Measurements from ENCODE around the gene ZFX. TPM values are rescaled to one million over a fixed set of nuclear protein-coding genes. Genes with fewer than 3 reads are reported as not detected.

Gene ZFX
- total RNA-seq, 3 donors from 2014 or later, result 36.6 to 66.5 (median 37.9) TPM

DNA sequence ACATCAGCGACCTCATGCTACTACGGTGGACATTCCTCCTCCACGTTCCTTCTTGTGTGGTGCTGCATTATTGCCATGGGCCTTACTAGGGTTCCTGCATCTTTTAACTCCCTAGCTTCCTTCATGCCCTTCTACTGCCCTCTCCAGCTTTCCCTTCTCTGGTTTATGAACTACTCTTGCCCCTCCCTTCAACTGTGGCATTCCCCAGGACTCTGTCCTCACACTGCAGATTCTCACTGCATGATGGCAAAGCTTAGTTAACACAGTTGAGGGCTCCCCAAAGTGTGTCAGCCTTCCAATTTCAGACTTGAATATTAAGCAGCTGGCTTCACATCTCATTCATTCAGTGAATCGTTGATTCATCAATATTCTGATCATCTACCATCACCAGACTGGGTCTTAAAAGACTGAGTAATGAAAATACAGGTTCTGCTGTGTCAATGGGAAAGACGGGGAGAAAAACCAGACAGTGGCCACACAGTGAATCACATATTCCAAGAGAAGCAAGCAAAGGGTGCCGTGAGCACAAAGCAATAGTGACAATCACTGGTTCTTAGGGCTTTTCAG lies 53.0 kb downstream of the ZFX start:
- Mint-ChIP-seq H3K27me3 (ENCODE audit: low read depth) (no peaks in the 10 kb centered on the region), H3K4me3 (no peak overlapping the region), H3K36me3 (ENCODE audit: insufficient read depth) (peaks cover 31% of the 10 kb centered on the region), H3K9me3 (no peaks in the 10 kb centered on the region), H3K4me1 (ENCODE audit: low read depth) (peaks cover 58% of the 10 kb centered on the region)
- DNase-seq, result no peak
- peak; percentile 43 to 58 for ATAC-seq

DNA sequence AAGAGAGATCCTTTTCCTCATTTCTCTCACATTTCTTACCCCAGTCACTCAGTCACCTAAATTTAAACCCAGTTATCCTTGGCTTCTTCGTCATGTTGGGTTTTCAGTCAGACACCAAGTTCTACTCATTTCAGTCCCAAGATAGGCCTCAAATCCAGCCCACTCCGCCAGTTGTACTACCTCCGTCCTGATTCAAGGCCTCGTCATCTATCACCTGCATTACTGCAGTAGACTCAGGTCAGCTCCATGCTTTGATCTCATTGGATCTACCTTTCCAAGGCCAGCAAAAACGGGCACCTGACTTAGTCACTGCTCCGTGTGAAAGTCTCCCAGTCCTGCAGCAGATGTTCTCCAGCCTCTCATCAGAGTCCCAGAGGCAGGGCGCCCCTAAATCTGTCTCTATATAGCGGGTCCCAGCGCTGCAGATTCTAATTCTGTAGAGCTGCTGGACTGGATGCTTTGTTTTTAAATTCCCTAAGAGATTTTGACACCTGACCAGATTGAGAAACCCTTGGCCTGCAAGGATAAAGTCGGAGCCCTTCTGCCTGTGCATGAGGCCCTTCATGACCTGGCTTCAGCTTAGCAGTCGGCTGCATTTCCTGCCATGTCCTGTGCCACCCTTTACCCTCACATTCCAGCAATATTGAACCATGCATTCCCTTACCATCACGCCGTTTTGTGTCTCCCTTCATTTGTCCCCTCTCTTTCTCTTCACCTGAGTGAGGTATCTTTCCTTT lies 53.7 kb downstream of the ZFX start:
- no peaks in the 10 kb centered on the region for H3K9me3 Mint-ChIP-seq
- H3K4me1 Mint-ChIP-seq (ENCODE audit: low read depth), result peaks cover 54% of the 10 kb centered on the region
- peaks cover 35% of the 10 kb centered on the region for H3K36me3 Mint-ChIP-seq (ENCODE audit: insufficient read depth)
- no peak for DNase-seq
- H3K27me3 Mint-ChIP-seq (ENCODE audit: low read depth), result no peaks in the 10 kb centered on the region
- H3K4me3 Mint-ChIP-seq, result no peak overlapping the region
- ATAC-seq, result peak; percentile 40 to 56

DNA sequence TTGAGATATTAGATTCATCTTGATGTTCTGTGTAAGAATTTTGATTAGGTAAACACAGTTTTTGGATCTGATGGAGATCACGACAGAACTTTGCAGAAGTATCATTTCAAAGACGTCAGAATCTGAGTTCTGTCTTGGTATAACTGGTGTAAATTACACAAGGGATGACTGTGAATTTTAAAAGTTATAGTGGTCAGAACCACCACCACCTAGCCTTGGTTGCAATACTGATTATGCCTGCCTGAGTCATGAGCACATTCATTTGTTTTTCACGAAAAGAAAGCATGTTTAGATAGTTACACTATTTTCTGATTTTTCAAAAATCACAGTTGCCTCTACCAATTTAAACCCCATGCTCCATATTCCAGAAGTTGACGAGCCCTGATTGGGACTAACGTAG lies 54.8 kb downstream of the ZFX start:
- DNase-seq, result no peak
- Mint-ChIP-seq H3K4me3 (no peak overlapping the region), H3K27me3 (ENCODE audit: low read depth) (no peaks in the 10 kb centered on the region), H3K9me3 (no peaks in the 10 kb centered on the region), H3K4me1 (ENCODE audit: low read depth) (peaks cover 46% of the 10 kb centered on the region), H3K36me3 (ENCODE audit: insufficient read depth) (peaks cover 29% of the 10 kb centered on the region)
- ATAC-seq, result peak in 1 of 2 donors; percentile 55

DNA sequence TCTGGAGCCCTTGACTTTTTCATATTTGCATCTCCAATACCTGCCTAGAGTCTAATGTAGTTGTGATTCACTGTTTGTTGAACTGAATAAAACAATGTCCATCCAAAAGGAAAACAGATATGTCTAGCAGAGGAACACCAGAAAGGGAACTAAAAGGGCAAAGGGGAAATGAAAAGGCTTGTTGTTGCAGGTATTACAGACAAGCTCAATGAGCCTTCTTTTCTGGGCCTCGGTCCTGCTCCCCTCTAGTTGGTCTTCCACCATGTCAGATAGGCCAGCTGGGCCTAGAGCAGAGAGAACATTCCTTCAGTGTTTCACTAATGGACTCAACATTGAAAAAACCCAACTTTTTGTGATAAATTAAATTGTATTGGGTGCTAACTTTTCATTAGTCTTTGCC lies 55.4 kb downstream of the ZFX start:
- no peak for ATAC-seq

DNA sequence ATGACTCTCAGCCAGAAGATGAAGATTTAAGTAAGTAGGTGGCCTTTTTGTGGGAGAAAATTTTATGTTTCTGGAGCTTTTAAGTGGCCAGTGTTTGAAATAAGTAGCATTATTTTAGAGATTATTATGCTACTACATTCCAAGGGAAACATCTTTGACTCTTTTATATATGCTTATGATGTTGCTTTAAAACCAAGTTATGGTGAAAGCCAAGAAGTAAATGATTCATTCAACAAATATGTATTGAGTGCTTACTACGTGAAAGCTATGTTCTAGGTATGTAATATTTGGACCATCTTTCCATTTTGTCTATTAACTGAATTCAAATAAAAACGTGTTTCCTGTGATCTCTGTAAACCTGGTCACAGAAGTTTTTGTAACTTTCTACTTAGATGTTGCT lies 58.3 kb downstream of the ZFX start:
- no peaks in the 10 kb centered on the region for H3K27me3 Mint-ChIP-seq (ENCODE audit: low read depth)
- H3K9me3 Mint-ChIP-seq, result no peaks in the 10 kb centered on the region
- H3K4me3 Mint-ChIP-seq, result no peak overlapping the region
- DNase-seq (no peak), ATAC-seq (no peak)
- H3K36me3 Mint-ChIP-seq (ENCODE audit: insufficient read depth), result peaks cover 20% of the 10 kb centered on the region
- peaks cover 23% of the 10 kb centered on the region for H3K4me1 Mint-ChIP-seq (ENCODE audit: low read depth)

More for the DNA sequence above, 55.4 kb downstream of the ZFX start:
- no peak for DNase-seq
- no peak overlapping the region for H3K4me3 Mint-ChIP-seq
- H3K36me3 Mint-ChIP-seq (ENCODE audit: insufficient read depth), result peaks cover 28% of the 10 kb centered on the region
- H3K4me1 Mint-ChIP-seq (ENCODE audit: low read depth), result peaks cover 43% of the 10 kb centered on the region
- no peaks in the 10 kb centered on the region for H3K27me3 Mint-ChIP-seq (ENCODE audit: low read depth)
- H3K9me3 Mint-ChIP-seq, result no peaks in the 10 kb centered on the region

DNA sequence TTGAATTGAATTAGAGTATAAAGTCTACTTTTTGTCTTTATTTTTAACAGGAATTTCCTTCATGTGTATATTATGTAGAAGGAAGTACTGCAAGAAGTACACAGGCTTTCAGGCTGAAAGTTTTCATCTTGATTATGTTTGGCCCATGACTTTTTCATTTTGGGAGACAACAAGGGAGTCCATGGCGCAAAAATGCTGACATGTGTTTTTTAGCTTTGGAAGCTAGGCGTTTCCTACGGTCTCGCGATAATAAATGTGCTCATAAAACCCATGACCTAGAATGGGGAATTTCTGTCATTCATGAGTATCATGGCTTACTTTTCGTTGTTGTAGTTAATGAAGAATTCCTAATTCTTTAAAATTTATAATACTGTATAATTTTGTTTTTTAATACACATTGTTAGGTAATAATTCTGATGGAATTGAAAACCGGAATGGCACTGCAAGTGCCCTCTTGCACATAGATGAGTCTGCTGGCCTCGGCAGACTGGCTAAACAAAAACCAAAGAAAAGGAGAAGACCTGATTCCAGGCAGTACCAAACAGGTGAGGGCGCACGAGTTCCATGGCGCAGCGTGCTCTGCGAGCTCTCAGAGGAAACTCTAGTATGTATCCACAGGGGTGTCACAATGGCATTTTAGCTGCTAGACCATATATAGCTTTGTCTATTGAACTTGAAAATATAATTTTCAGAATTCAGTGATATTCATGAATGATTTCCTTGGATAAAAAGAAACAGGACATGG lies 59.1 kb downstream of the ZFX start:
- peaks cover 12% of the 10 kb centered on the region for H3K36me3 Mint-ChIP-seq (ENCODE audit: insufficient read depth)
- H3K27me3 Mint-ChIP-seq (ENCODE audit: low read depth), result no peaks in the 10 kb centered on the region
- peaks cover 15% of the 10 kb centered on the region for H3K4me1 Mint-ChIP-seq (ENCODE audit: low read depth)
- H3K9me3 Mint-ChIP-seq, result no peaks in the 10 kb centered on the region
- DNase-seq (no peak), ATAC-seq (no peak)
- H3K4me3 Mint-ChIP-seq, result no peak overlapping the region

DNA sequence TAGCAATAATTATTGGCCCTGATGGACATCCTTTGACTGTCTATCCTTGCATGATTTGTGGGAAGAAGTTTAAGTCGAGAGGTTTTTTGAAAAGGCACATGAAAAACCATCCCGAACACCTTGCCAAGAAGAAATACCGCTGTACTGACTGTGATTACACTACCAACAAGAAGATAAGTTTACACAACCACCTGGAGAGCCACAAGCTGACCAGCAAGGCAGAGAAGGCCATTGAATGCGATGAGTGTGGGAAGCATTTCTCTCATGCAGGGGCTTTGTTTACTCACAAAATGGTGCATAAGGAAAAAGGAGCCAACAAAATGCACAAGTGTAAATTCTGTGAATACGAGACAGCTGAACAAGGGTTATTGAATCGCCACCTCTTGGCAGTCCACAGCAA lies 60.7 kb downstream of the ZFX start:
- Mint-ChIP-seq H3K4me1 (ENCODE audit: low read depth) (peaks cover 2% of the 10 kb centered on the region), H3K9me3 (no peaks in the 10 kb centered on the region)
- no peak for ATAC-seq

DNA sequence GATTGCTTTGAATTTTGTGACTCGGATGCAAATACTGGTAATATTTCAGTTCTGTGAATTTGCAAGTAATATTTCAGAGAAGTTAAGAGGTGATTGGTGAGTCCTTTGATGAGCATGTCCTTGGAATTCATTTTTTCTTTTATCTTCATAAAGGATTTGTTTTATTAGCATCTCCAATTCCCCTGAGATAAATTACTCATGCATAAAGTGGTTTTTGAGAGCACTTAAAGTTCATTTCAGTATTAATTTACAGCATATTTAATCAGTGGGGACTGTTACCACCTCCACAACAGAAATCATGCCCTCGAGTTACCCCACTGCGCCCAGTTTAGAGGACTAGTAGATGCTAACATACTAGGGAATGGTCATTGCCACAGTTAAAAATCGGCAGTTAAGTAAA lies 65.0 kb downstream of the ZFX start:
- H3K36me3 Mint-ChIP-seq (ENCODE audit: insufficient read depth), result peaks cover 3% of the 10 kb centered on the region
- DNase-seq, result no peak
- H3K4me3 Mint-ChIP-seq, result no peak overlapping the region
- H3K27me3 Mint-ChIP-seq (ENCODE audit: low read depth), result no peaks in the 10 kb centered on the region
- H3K9me3 Mint-ChIP-seq, result no peaks in the 10 kb centered on the region
- no peak for ATAC-seq
- H3K4me1 Mint-ChIP-seq (ENCODE audit: low read depth), result no peaks in the 10 kb centered on the region

More for the DNA sequence above, 60.7 kb downstream of the ZFX start:
- no peak overlapping the region for H3K4me3 Mint-ChIP-seq
- DNase-seq, result no peak
- peaks cover 8% of the 10 kb centered on the region for H3K36me3 Mint-ChIP-seq (ENCODE audit: insufficient read depth)
- no peaks in the 10 kb centered on the region for H3K27me3 Mint-ChIP-seq (ENCODE audit: low read depth)

DNA sequence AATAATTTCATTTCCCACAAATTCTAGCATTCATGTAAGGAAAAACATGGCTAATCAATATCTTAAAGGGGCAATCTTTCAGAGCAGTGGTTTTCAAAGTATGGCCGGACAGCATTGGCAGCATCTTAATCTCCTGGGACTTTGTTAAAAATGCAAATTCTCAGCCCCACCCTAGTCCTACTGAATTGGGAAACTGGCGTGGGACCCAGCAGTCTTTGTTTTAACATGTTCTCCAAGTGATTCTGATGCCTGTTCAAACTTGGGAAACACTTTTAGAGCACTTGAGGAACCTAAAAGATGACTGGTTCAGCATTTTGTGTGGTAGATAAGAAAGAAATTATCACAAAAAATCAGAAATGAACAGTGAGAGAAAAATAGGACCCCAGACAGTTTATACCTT lies 65.7 kb downstream of the ZFX start:
- Mint-ChIP-seq H3K4me3 (no peak overlapping the region), H3K9me3 (no peaks in the 10 kb centered on the region), H3K36me3 (ENCODE audit: insufficient read depth) (peaks cover 2% of the 10 kb centered on the region), H3K27me3 (ENCODE audit: low read depth) (no peaks in the 10 kb centered on the region), H3K4me1 (ENCODE audit: low read depth) (no peaks in the 10 kb centered on the region)
- ATAC-seq (no peak), DNase-seq (no peak)

DNA sequence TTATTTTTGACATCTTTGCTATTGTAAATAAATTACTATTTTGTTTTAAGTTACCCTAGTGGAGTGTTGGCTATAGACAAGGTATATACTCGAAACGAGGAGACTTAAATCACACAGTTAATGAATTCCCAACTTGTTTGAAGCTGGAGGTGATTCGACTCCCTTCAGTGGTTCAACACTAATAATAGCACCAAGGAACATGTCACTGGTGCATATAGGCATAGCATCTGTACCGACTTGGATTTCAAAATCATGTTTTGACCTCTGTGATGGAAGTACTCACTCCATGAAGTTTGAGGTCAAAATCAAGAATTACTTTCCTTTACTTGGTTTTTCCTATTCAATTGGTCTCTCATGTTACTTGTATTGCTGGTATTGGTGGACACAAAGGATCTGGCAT lies 66.5 kb downstream of the ZFX start:
- no peak for ATAC-seq
- Mint-ChIP-seq H3K27me3 (ENCODE audit: low read depth) (no peaks in the 10 kb centered on the region), H3K9me3 (no peaks in the 10 kb centered on the region), H3K4me1 (ENCODE audit: low read depth) (no peaks in the 10 kb centered on the region), H3K36me3 (ENCODE audit: insufficient read depth) (no peaks in the 10 kb centered on the region), H3K4me3 (no peak overlapping the region)
- no peak for DNase-seq

DNA sequence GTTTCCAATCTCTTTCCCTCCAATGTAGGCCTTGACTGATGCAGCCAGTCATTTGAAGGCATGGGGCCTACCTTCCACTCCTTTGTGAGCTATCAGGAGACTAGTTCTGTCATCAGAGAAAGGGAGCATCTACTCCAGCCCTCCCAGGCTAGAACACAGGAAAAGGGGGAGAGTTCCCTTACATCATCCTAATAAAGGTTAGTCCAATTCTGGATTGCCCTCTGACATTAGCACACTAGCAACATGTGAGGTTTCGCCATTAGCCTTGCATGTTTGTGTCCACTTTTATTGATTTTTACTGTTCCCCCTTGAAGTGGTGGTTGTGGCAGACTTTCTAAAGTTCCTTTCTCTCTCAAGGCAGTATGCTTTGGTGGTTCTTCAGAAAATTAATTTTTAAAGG lies 67.3 kb downstream of the ZFX start:
- H3K36me3 Mint-ChIP-seq (ENCODE audit: insufficient read depth), result no peaks in the 10 kb centered on the region
- no peaks in the 10 kb centered on the region for H3K9me3 Mint-ChIP-seq
- ATAC-seq, result no peak

DNA sequence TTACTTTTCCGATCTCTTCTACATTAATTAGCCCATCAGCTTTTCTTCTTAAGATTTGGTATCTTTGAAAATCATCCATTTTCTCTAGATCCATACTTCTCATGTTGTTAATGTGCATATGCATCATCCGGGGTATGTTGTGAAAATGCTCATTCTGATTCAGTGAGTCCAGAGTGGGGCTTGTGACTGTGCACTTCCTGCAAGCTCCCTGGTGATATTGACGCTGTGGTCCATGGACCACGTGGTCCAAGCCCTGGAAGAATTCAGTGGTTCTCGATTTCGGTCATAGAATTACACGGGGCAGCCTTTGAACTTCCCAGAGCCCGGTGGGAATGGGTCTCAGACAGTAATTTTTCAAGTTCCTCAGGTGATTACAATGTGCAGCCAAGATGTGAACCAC lies 69.8 kb downstream of the ZFX start:
- Mint-ChIP-seq H3K4me3 (no peak overlapping the region), H3K27me3 (ENCODE audit: low read depth) (no peaks in the 10 kb centered on the region), H3K4me1 (ENCODE audit: low read depth) (no peaks in the 10 kb centered on the region), H3K9me3 (no peaks in the 10 kb centered on the region), H3K36me3 (ENCODE audit: insufficient read depth) (no peaks in the 10 kb centered on the region)
- no peak for ATAC-seq
- no peak for DNase-seq

More for the DNA sequence above, 67.3 kb downstream of the ZFX start:
- no peak overlapping the region for H3K4me3 Mint-ChIP-seq
- DNase-seq, result no peak
- no peaks in the 10 kb centered on the region for H3K4me1 Mint-ChIP-seq (ENCODE audit: low read depth)
- no peaks in the 10 kb centered on the region for H3K27me3 Mint-ChIP-seq (ENCODE audit: low read depth)

DNA sequence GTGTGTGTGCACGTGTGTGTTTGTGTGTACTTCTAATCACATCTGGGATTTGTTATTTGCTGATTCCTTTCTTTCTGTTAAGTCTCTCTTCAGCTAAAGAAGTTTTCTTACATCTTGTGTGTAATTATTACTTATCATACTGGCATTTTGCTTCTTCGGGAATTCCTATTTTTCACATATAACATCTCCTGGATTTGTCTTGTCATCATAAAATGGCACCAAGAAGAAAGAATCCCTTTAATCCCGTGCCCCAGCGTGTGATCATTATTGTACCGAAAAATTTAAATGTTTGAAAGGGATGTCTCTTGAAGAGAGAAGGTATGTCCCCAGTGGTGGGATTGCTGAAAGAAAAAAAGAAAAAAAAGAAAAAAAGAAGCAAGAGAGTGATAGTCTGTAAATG lies 72.3 kb downstream of the ZFX start:
- ATAC-seq (no peak), DNase-seq (no peak)
- no peak overlapping the region for H3K4me3 Mint-ChIP-seq
- H3K4me1 Mint-ChIP-seq (ENCODE audit: low read depth), result no peaks in the 10 kb centered on the region
- peaks cover 2% of the 10 kb centered on the region for H3K36me3 Mint-ChIP-seq (ENCODE audit: insufficient read depth)
- no peaks in the 10 kb centered on the region for H3K27me3 Mint-ChIP-seq (ENCODE audit: low read depth)
- peaks cover 3% of the 10 kb centered on the region for H3K9me3 Mint-ChIP-seq

DNA sequence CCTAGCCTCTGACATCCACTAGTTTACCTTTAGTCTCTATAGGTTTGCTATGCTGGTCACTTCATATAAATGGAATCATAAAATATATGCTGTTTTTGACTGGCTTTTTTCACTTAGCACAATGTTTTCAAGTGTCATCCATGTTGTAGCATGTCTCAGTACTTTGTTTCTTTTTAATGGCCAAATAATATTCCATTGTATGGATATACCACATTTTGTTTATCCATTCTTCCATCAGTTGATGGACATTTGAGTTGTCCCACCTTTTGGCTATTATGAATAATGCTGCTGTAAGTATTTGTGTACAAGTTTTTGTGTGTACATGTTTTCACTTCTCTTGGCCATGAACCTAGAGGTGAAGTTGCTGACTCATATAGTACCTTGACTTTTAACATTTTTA lies 75.7 kb downstream of the ZFX start:
- DNase-seq (no peak), ATAC-seq (no peak)
- Mint-ChIP-seq H3K4me1 (ENCODE audit: low read depth) (no peaks in the 10 kb centered on the region), H3K4me3 (no peak overlapping the region), H3K36me3 (ENCODE audit: insufficient read depth) (peaks cover 2% of the 10 kb centered on the region), H3K9me3 (peaks cover 3% of the 10 kb centered on the region), H3K27me3 (ENCODE audit: low read depth) (no peaks in the 10 kb centered on the region)

DNA sequence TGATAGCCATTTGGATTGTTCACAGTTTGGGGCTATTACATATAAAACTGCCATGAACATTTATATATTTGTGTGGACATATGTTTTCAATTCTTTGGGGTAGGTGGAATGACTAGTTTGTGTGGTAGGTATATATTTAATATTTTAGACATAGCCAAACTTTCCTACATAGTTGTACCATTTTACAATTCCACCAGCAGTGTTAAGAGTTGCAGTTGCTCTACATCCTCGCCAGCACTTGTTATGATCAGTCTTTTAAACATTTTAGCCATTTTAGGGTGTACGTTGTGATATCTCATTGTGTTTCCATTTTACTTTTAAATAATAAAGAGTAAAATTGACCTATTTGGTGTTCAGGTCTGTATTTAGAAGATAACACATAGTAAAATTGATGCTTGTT lies 76.6 kb downstream of the ZFX start:
- no peak for ATAC-seq
- H3K4me1 Mint-ChIP-seq (ENCODE audit: low read depth), result no peaks in the 10 kb centered on the region
- H3K9me3 Mint-ChIP-seq, result peaks cover 3% of the 10 kb centered on the region
- no peak for DNase-seq
- no peaks in the 10 kb centered on the region for H3K27me3 Mint-ChIP-seq (ENCODE audit: low read depth)
- H3K4me3 Mint-ChIP-seq, result no peak overlapping the region
- H3K36me3 Mint-ChIP-seq (ENCODE audit: insufficient read depth), result peaks cover 2% of the 10 kb centered on the region
